Measurements from ENCODE around the gene PALB2.
A peak's percentile ranks its signal among the peaks of the same experiment; 100 is the strongest.

DNA sequence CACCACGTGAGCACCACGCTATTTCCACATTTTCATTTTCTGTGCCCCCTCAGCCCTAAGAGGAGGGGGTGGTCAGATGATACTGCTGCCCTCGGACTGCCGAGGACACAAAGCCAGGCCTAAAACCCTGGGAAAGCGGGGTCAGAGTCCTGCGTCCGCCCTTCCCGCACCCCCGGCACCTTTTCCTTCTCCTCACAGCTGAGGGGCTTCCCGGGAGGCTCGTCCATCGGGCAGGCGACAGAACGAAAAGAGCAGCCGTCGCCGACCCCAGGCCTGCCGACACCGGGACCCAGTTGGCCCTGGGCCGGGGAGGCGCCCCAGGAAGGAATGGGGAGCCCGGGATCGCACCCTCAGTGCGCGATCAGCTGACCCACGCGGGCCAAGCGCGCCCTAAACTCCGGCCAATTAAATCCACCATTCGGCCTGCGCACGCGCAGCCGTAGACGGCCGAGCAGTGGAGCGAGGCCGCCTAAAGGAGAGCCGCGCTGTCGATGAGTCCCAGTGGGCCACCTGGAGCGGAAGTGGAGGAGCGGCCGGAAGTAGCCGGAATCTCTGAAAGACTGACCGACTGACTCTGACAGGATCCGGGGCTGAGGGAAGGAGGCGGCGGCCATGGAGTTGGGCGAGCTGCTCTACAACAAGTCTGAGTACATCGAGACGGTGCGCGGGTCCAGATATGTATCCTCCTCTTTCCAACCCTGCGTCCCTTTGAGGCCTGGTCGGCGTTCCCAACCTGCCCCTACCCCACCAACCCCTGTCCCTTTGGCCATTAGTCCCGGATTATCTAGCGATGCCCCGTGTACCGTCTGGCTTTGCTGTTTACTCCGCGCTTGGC lies at the start of gene PALB2, which contains the start of gene DCTN5:
- TF ChIP-seq, protein P1, sequence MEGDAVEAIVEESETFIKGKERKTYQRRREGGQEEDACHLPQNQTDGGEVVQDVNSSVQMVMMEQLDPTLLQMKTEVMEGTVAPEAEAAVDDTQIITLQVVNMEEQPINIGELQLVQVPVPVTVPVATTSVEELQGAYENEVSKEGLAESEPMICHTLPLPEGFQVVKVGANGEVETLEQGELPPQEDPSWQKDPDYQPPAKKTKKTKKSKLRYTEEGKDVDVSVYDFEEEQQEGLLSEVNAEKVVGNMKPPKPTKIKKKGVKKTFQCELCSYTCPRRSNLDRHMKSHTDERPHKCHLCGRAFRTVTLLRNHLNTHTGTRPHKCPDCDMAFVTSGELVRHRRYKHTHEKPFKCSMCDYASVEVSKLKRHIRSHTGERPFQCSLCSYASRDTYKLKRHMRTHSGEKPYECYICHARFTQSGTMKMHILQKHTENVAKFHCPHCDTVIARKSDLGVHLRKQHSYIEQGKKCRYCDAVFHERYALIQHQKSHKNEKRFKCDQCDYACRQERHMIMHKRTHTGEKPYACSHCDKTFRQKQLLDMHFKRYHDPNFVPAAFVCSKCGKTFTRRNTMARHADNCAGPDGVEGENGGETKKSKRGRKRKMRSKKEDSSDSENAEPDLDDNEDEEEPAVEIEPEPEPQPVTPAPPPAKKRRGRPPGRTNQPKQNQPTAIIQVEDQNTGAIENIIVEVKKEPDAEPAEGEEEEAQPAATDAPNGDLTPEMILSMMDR (IDR thresholded peaks at IDR 0.05): peak in 1 of 6 experiments; percentile 13
- peak in 1 of 2 donors; percentile 61 for TF ChIP-seq POLR2A (IDR thresholded peaks at IDR 0.05)
